ENCODE data around the gene ETHE1. TPM values are rescaled to one million over a fixed set of nuclear protein-coding genes. Genes with fewer than 3 reads are reported as not detected.
A peak's percentile ranks its signal among the peaks of the same experiment; 100 is the strongest.

The ETHE1 gene
- total and polyA plus RNA-seq, 12 donors = 5.1 to 23.6 (median 13.0) TPM

GRCh38 chr19:43474487-43474886 is 52.5 kb downstream of the ETHE1 start:
- H3K4me1 ChIP-seq = peaks cover 0 to 15% (median 10%) of the 10 kb centered on the region in 9 donors
- no peak for TF ChIP-seq CTCF (IDR thresholded peaks at IDR 0.05)
- peak overlapping the region in 7 of 10 donors; percentile 41 to 54 (median 52) for H3K4me3 ChIP-seq
- no peaks in the 10 kb centered on the region for H3K9me3 ChIP-seq
- H3K27me3 ChIP-seq = no peaks in the 10 kb centered on the region
- H3K36me3 ChIP-seq = peaks cover 0 to 10% (median 0%) of the 10 kb centered on the region in 9 donors
- ATAC-seq (no peak), DNase-seq (no peak)
- intact Hi-C loops (cut with DNase I) = no loop called here
- 71 to 81% methylated on average over 4 of the region's 4 CpGs for WGBS, 2 donors
- peak overlapping the region in 8 of 10 donors; percentile 69 to 84 (median 81) for H3K27ac ChIP-seq

GRCh38 chr19:43471091-43471490 is 55.9 kb downstream of the ETHE1 start:
- no peak for ATAC-seq

GRCh38 chr19:43470288-43470687 is 56.7 kb downstream of the ETHE1 start:
- intact Hi-C loops (cut with DNase I) = no loop called here
- Histone ChIP-seq H3K9me3 (no peaks in the 10 kb centered on the region), H3K4me3 (no peak overlapping the region), H3K27ac (no peak overlapping the region), H3K4me1 (peaks cover 0 to 34% (median 8%) of the 10 kb centered on the region in 9 donors), H3K27me3 (peaks cover 0 to 13% (median 4%) of the 10 kb centered on the region in 7 donors), H3K36me3 (no peaks in the 10 kb centered on the region)
- no peak for ATAC-seq
- 62 to 67% methylated on average over 9 to 10 of the region's 10 CpGs for WGBS, 2 donors
- no peak for DNase-seq
- TF ChIP-seq CTCF (IDR thresholded peaks at IDR 0.05) = no peak

More at GRCh38 chr19:43471091-43471490, 55.9 kb downstream of the ETHE1 start:
- Histone ChIP-seq H3K27ac (no peak overlapping the region), H3K27me3 (peaks cover 0 to 5% (median 0%) of the 10 kb centered on the region in 7 donors), H3K4me1 (peaks cover 0 to 36% (median 10%) of the 10 kb centered on the region in 9 donors), H3K9me3 (no peaks in the 10 kb centered on the region), H3K36me3 (no peaks in the 10 kb centered on the region), H3K4me3 (no peak overlapping the region)
- intact Hi-C loops (cut with DNase I) = no loop called here
- TF ChIP-seq CTCF (IDR thresholded peaks at IDR 0.05) = no peak
- WGBS, 2 donors = 82 to 93% methylated on average over 5 of the region's 5 CpGs
- no peak for DNase-seq

GRCh38 chr19:43469160-43469480 is 57.9 kb downstream of the ETHE1 start:
- 75 to 82% methylated on average over 1 of the region's 1 CpG for WGBS, 2 donors
- peaks cover 0 to 14% (median 6%) of the 10 kb centered on the region in 7 donors for H3K27me3 ChIP-seq
- intact Hi-C loops (cut with DNase I) = loop anchor here in 1 of 10 donors (5.0 kb wide), 1 partner anchor 33 kb away; the partner anchor contains the start of gene PHLDB3
- H3K4me1 ChIP-seq = peaks cover 0 to 37% (median 6%) of the 10 kb centered on the region in 9 donors
- H3K9me3 ChIP-seq = no peaks in the 10 kb centered on the region
- no peaks in the 10 kb centered on the region for H3K36me3 ChIP-seq
- no peak for TF ChIP-seq CTCF (IDR thresholded peaks at IDR 0.05)
- ATAC-seq (no peak), DNase-seq (no peak)
- H3K27ac ChIP-seq = peak overlapping the region in 1 of 10 donors; percentile 47
- no peak overlapping the region for H3K4me3 ChIP-seq

Data from heart right ventricle (tissue), 16 donors.